Bone marrow (tissue), 2 donors: Measurements from ENCODE around the gene ELF1.
"Not testable (repeated sequence)": the region's sequence is repeated elsewhere in the genome, so short reads cannot be mapped to it uniquely, and the experiment has no call there.

Experiments
- DNase-seq, 2 donors: peaks; one replicate each; lab custom pipeline; 2025; lab: John Stamatoyannopoulos, UW

The ELF1 gene

DNA sequence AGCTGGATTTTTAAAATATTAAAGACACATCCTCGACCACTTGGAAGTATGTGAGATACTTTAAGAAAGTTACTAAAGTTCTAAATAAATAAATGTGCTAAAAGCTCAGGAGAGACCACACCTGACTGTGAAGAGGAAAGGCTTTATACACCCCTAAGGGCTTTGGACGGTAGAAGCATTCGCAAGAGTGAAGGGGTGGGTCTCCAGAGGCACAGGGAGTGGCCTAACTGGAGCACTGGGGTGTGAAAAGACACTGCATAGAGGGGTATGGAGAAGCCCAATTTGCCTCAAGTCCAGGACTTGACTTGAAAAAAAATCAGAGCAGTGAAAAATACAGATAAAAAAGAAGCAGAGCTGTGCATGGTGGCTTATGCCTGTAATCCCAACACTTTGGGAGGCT lies 125.5 kb downstream of the ELF1 start:
- not testable (repeated sequence) for DNase-seq

GRCh38 chr13:40886017-40886416 lies 133.1 kb downstream of the ELF1 start:
- no peak for DNase-seq

- not testable (repeated sequence) for DNase-seq
Measured at GRCh38 chr13:40884175-40884574, 134.9 kb downstream of the ELF1 start.
